CD8-positive, alpha-beta memory T cell (primary cell): ENCODE data around the gene ASCC1. TPM values are rescaled to one million over a fixed set of nuclear protein-coding genes. Genes with fewer than 3 reads are reported as not detected.

ENCODE experiments used
- CTCF ChIA-PET: fragments of 350-600 bp; sonication (Branson Sonifier 250); formaldehyde crosslinking; loops from one replicate; lab custom pipeline; 2021; ENCODE audit warnings: antibody characterized with exemption; lab: Charles Lee
- POLR2A ChIA-PET: fragments of 350-600 bp; sonication (Branson Sonifier 250); formaldehyde crosslinking; loops from one replicate; lab custom pipeline; 2021; ENCODE audit warnings: antibody characterized with exemption; lab: Charles Lee
- DNase-seq, 5 donors: peaks; one replicate each; pipeline versions ENCODE4 v3.0.0 to v3.0.0-alpha.2; 2020 to 2022; ENCODE audit warnings: mixed read lengths in 1 of 5
- H3K27ac ChIP-seq: one replicate; pipeline ENCODE4 v1.7.0; 2013; ENCODE audit warnings: low read depth, mild to moderate bottlenecking, low read length, moderate library complexity
- H3K27me3 ChIP-seq: 2 replicates; pipeline ENCODE4 v1.7.0; 2013; ENCODE audit warnings: low read length, mild to moderate bottlenecking; ENCODE audit not compliant: insufficient read depth, poor library complexity, severe bottlenecking
- H3K36me3 ChIP-seq: 2 replicates; pipeline ENCODE4 v1.7.0; 2013; ENCODE audit warnings: mild to moderate bottlenecking, low read length, moderate library complexity; ENCODE audit not compliant: insufficient read depth
- H3K4me1 ChIP-seq: 2 replicates; pipeline ENCODE4 v1.7.0; 2013; ENCODE audit warnings: mild to moderate bottlenecking, low read length, moderate library complexity; ENCODE audit not compliant: insufficient read depth
- H3K4me3 ChIP-seq: 2 replicates; pipeline ENCODE4 v1.7.0; 2013; ENCODE audit warnings: mild to moderate bottlenecking, low read length
- H3K9me3 ChIP-seq: 2 replicates; pipeline ENCODE4 v1.7.0; 2013; ENCODE audit warnings: mild to moderate bottlenecking, low read length
- H3K27ac Mint-ChIP-seq, 8 donors: one replicate each; pipeline ENCODE4 v1.8.0; 2020 to 2021; ENCODE audit warnings: mixed read lengths in 8 of 8, mild to moderate bottlenecking in 6 of 8, inconsistent platforms in 3 of 8, moderate library complexity in 3 of 8
- H3K27me3 Mint-ChIP-seq, 2 donors: one replicate each; pipeline ENCODE4 v1.8.0; 2020 to 2021; ENCODE audit warnings: mixed read lengths in 2 of 2, mild to moderate bottlenecking in 1 of 2, moderate library complexity in 1 of 2
- H3K36me3 Mint-ChIP-seq, 3 donors: one replicate each; pipeline ENCODE4 v1.8.0; 2020 to 2021; ENCODE audit warnings: mixed read lengths in 3 of 3, inconsistent platforms in 1 of 3, mild to moderate bottlenecking in 1 of 3
- H3K4me1 Mint-ChIP-seq, 3 donors: one replicate each; pipeline ENCODE4 v1.8.0; 2020 to 2021; ENCODE audit warnings: mixed read lengths in 3 of 3, inconsistent platforms in 1 of 3, mild to moderate bottlenecking in 1 of 3
- H3K4me3 Mint-ChIP-seq, 7 donors: one replicate each; pipeline ENCODE4 v1.8.0; 2020 to 2021; ENCODE audit warnings: mixed read lengths in 7 of 7, mild to moderate bottlenecking in 6 of 7, moderate library complexity in 4 of 7, inconsistent platforms in 2 of 7
- H3K9me3 Mint-ChIP-seq, 5 donors: one replicate each; pipeline ENCODE4 v1.8.0; 2020 to 2022; ENCODE audit warnings: mixed read lengths in 5 of 5, mild to moderate bottlenecking in 3 of 5, moderate library complexity in 2 of 5, inconsistent platforms in 1 of 5
- polyA plus RNA-seq: library from polyadenylated mRNA; unstranded; fragments of 300-500 nt; fragmentation: Illumina TruSeq; gene quantifications from one replicate; pipeline ENCODE4 v1.2.3, GENCODE V29; 2021
- total RNA-seq, 2 experiments: library from RNA; stranded (reverse); gene quantifications; one replicate each; pipeline ENCODE4 v1.2.3, GENCODE V29; 2021

ASCC1 gene
- total and polyA plus RNA-seq, 3 experiments from 2014 or later, result 19.1 to 43.2 (median 36.3) TPM

DNA sequence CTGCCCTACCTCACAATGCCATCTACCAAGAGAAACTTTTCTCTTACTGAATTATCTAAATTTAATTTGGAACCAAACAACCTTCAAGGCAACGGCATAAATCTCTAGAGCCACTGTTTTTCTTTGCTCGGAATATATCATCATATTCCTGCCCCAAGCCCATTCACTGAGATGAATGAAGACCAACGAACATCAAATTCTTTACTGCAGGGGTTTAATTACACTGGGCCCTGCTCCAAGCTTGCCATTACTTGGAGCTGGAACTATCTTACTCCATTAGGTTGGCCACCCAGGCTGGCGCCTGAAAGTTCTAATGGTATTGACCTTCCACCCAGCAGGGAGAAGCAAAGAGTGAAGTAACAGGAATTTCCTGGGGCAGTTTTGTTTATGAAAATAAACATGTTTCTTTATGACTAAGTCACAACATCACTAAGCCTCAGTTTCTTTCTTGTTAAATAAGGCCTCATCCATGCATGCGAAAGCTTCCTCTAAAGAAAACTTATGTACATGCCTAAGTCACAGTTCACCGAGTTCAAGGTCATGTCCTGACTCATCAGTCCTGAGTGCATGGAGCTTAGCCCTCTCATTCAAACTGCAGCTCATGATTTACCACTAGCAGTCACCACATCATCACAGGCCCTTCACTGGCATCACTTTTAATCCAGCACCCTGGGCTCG, 42.3 kb downstream of the ASCC1 start:
- no peak for DNase-seq
- no peaks in the 10 kb centered on the region for H3K27me3 Mint-ChIP-seq
- ChIA-PET CTCF (interaction anchor here (1.2 kb wide), 1 partner anchor 9 kb away, joined by 3 read pairs; no protein-coding TSS in a partner anchor), POLR2A (no interaction called here)
- H3K4me1 Mint-ChIP-seq, result peaks cover 0 to 3% (median 0%) of the 10 kb centered on the region in 3 donors
- H3K4me3 ChIP-seq, result no peak overlapping the region
- H3K9me3 ChIP-seq, result no peaks in the 10 kb centered on the region
- H3K27ac Mint-ChIP-seq, result peak overlapping the region in 2 of 8 donors; percentile 38 to 39
- H3K27me3 ChIP-seq, result no peaks in the 10 kb centered on the region
- no peaks in the 10 kb centered on the region for H3K4me1 ChIP-seq
- H3K36me3 Mint-ChIP-seq, result peaks cover 0 to 23% (median 5%) of the 10 kb centered on the region in 3 donors
- no peaks in the 10 kb centered on the region for H3K9me3 Mint-ChIP-seq
- no peak overlapping the region for H3K4me3 Mint-ChIP-seq
- H3K36me3 ChIP-seq, result no peaks in the 10 kb centered on the region
- H3K27ac ChIP-seq, result no peak overlapping the region

DNA sequence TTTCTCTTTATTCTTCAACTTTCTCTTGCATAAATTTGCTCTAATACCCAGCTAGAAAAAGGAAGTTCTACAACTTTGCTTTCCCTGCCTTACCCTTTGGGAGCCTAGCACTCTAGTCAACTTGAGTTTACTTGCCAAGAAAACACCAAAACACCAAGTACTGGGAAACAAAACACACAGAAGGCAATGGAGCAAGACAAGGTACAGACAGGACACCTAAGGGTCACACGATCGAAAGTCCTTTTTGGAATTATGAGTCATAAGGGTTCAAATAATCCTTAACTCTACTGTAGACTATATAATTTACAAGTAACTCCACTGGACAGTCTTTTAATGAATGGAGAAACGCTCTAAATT, 42.8 kb downstream of the ASCC1 start:
- Histone ChIP-seq H3K9me3 (no peaks in the 10 kb centered on the region), H3K27ac (no peak overlapping the region), H3K4me3 (no peak overlapping the region), H3K4me1 (no peaks in the 10 kb centered on the region), H3K27me3 (no peaks in the 10 kb centered on the region), H3K36me3 (no peaks in the 10 kb centered on the region)
- Mint-ChIP-seq H3K27me3 (no peaks in the 10 kb centered on the region), H3K9me3 (no peaks in the 10 kb centered on the region), H3K4me1 (peaks cover 0 to 3% (median 0%) of the 10 kb centered on the region in 3 donors), H3K4me3 (no peak overlapping the region), H3K27ac (no peak overlapping the region), H3K36me3 (peaks cover 0 to 22% (median 7%) of the 10 kb centered on the region in 3 donors)
- POLR2A ChIA-PET, result no interaction called here
- CTCF ChIA-PET, result no interaction called here
- DNase-seq, result no peak

DNA sequence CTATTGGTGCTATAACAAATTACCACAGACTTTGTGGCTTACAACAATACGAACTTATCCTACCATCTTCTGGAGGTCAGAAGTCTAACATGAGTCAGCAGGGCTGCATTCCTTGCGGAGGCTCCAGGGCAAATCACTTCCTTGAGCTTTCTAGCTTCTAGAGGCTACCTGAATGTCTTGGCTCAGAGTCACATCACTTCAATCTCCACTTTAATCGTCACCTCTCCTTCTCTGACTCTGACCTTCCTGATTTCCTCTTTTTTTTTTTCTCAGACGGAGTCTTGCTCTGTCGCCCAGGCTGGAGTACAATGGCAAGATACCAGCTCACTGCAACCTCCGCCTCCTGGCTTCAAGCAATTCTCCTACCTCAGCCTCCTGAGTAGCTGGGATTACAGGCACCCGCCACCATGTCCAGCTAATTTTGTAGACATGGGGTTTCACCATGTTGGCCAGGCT, 44.9 kb downstream of the ASCC1 start:
- Mint-ChIP-seq H3K27me3 (no peaks in the 10 kb centered on the region), H3K9me3 (no peaks in the 10 kb centered on the region), H3K36me3 (peaks cover 3 to 18% (median 4%) of the 10 kb centered on the region in 3 donors), H3K4me1 (peaks cover 0 to 3% (median 3%) of the 10 kb centered on the region in 3 donors), H3K4me3 (no peak overlapping the region), H3K27ac (peak overlapping the region in 1 of 8 donors; percentile 38)
- ChIA-PET CTCF (no interaction called here), POLR2A (no interaction called here)
- Histone ChIP-seq H3K9me3 (no peaks in the 10 kb centered on the region), H3K27ac (no peak overlapping the region), H3K27me3 (no peaks in the 10 kb centered on the region), H3K36me3 (no peaks in the 10 kb centered on the region), H3K4me1 (no peaks in the 10 kb centered on the region), H3K4me3 (no peak overlapping the region)
- DNase-seq, result no peak

DNA sequence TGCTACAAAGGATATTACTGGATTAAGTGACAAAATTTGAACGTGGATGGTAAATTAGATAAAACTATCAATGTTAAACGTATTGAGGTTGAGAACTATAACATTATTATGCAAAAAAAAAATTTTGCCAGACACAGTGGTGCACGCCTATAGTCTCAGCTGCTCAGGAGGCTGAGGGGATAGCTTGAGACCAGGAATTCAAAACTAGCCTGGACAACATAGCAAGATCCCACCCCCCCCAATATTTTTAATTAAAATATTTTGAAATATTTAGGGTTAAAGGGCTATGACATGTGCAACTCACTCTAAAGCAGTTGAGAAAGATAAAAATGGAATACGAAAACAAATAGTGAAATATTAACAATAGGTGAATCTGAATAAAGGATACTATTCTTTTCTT, 45.3 kb downstream of the ASCC1 start:
- Mint-ChIP-seq H3K4me3 (no peak overlapping the region), H3K9me3 (no peaks in the 10 kb centered on the region), H3K27me3 (no peaks in the 10 kb centered on the region), H3K27ac (no peak overlapping the region), H3K4me1 (peaks cover 0 to 3% (median 3%) of the 10 kb centered on the region in 3 donors), H3K36me3 (peaks cover 3 to 18% (median 4%) of the 10 kb centered on the region in 3 donors)
- Histone ChIP-seq H3K27ac (no peak overlapping the region), H3K36me3 (no peaks in the 10 kb centered on the region), H3K4me3 (no peak overlapping the region), H3K4me1 (no peaks in the 10 kb centered on the region), H3K27me3 (no peaks in the 10 kb centered on the region), H3K9me3 (no peaks in the 10 kb centered on the region)
- CTCF ChIA-PET, result no interaction called here
- no peak for DNase-seq
- POLR2A ChIA-PET, result no interaction called here

DNA sequence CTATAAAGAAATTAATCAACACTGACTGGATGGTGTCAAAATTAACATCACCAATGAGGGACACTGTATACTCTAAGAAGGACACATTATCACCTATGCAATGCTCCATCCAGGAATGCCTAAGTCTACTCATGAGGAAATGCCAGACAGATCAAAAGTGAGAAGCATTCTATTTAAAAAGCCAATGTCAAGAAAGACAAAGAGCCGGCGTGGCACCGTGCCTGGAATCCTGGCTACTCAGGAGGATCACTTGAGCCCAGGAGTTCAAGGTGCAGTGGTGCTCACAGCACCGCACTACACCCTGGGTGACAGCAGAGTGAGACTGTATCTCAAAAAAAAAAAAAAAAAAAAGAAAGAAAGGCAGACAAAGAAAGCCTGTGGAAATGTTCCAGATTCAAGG, 45.8 kb downstream of the ASCC1 start:
- no peaks in the 10 kb centered on the region for H3K27me3 ChIP-seq

DNA sequence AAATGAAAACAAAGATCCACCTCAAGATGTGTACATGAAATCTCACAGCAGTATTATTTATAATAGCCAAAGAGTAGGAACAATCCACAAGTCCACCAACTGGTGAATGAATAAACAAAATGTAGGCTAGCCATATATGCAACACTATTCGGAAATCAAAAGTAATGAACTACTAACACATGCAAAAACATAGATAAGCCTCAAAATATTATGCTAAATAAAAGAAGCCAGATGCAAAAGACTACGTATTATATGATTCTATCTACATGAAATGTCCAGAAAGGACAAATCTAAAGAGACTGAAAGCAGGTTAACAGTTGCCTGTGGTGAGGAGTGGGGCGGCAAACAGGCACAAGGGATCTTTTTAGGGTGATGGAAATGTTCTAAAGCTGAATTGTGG, 49.0 kb downstream of the ASCC1 start:
- no peaks in the 10 kb centered on the region for H3K9me3 Mint-ChIP-seq
- no peaks in the 10 kb centered on the region for H3K27me3 Mint-ChIP-seq
- no peak for DNase-seq
- H3K4me3 Mint-ChIP-seq, result no peak overlapping the region
- H3K4me1 Mint-ChIP-seq, result peaks cover 5 to 9% (median 9%) of the 10 kb centered on the region in 3 donors
- Histone ChIP-seq H3K27me3 (no peaks in the 10 kb centered on the region), H3K4me1 (peaks cover 7% of the 10 kb centered on the region), H3K36me3 (no peaks in the 10 kb centered on the region), H3K4me3 (no peak overlapping the region), H3K9me3 (no peaks in the 10 kb centered on the region), H3K27ac (no peak overlapping the region)
- no peak overlapping the region for H3K27ac Mint-ChIP-seq
- CTCF ChIA-PET, result no interaction called here
- POLR2A ChIA-PET, result no interaction called here
- H3K36me3 Mint-ChIP-seq, result peaks cover 3 to 21% (median 5%) of the 10 kb centered on the region in 3 donors

More for the DNA sequence above, 45.8 kb downstream of the ASCC1 start:
- Mint-ChIP-seq H3K9me3 (no peaks in the 10 kb centered on the region), H3K4me1 (peaks cover 3 to 4% (median 3%) of the 10 kb centered on the region in 3 donors), H3K4me3 (no peak overlapping the region), H3K27ac (peak overlapping the region in 2 of 8 donors; percentile 3 to 81), H3K36me3 (peaks cover 3 to 18% (median 4%) of the 10 kb centered on the region in 3 donors), H3K27me3 (no peaks in the 10 kb centered on the region)
- no peak for DNase-seq
- CTCF ChIA-PET, result no interaction called here
- H3K4me3 ChIP-seq, result no peak overlapping the region
- H3K27ac ChIP-seq, result no peak overlapping the region
- H3K36me3 ChIP-seq, result no peaks in the 10 kb centered on the region
- no peaks in the 10 kb centered on the region for H3K4me1 ChIP-seq
- POLR2A ChIA-PET, result no interaction called here
- no peaks in the 10 kb centered on the region for H3K9me3 ChIP-seq

DNA sequence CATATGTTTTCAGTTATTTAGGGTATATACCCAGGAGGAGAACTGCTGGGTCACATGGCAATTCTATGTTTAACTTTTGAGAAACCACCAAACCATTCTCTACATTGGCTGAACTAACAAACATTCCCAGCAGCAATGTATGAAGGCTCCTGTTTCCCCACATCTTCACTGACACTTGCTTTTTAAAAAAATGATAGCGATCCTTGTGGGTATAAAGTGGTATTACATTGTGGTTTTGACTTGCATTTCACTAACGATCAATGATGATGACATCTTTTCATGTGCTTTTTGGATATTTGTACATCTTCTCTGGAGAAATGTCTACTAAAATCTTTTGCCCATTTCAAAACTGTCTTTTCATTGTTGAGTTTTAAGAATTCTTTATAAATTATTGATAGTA, 51.5 kb downstream of the ASCC1 start:
- ChIA-PET POLR2A (no interaction called here), CTCF (interaction anchor here (1.3 kb wide), 1 partner anchor 77 kb away, joined by 3 read pairs; no protein-coding TSS in a partner anchor)
- H3K9me3 Mint-ChIP-seq, result no peaks in the 10 kb centered on the region
- H3K4me3 Mint-ChIP-seq, result no peak overlapping the region
- no peaks in the 10 kb centered on the region for H3K27me3 Mint-ChIP-seq
- peaks cover 7% of the 10 kb centered on the region for H3K4me1 ChIP-seq
- H3K36me3 Mint-ChIP-seq, result peaks cover 3 to 29% (median 12%) of the 10 kb centered on the region in 3 donors
- H3K4me3 ChIP-seq, result no peak overlapping the region
- no peaks in the 10 kb centered on the region for H3K27me3 ChIP-seq
- peaks cover 6% of the 10 kb centered on the region for H3K36me3 ChIP-seq
- H3K27ac Mint-ChIP-seq, result no peak overlapping the region
- no peaks in the 10 kb centered on the region for H3K9me3 ChIP-seq
- H3K4me1 Mint-ChIP-seq, result peaks cover 5 to 9% (median 6%) of the 10 kb centered on the region in 3 donors
- no peak overlapping the region for H3K27ac ChIP-seq
- DNase-seq, result peak in 2 of 5 donors; percentile 21 to 36

DNA sequence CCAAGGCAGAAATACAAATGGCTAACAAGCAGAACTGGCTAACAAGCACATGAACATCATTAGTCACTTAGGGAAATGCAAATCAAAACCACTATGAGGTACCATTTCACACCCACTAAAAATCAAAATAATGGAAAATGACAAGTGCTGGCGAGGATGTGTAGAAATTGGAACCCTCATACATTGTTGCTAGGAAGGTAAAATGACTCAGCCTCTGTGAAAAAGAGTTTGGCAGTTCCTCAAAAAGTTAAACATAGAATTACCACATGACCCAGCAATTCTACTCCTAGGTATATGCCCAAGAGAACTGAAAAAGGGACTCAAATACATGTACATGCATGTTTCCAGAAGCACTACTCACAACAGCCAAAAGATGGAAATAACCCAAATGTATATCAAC, 53.1 kb downstream of the ASCC1 start:
- H3K9me3 Mint-ChIP-seq, result no peaks in the 10 kb centered on the region

More for the DNA sequence above, 53.1 kb downstream of the ASCC1 start:
- Histone ChIP-seq H3K4me1 (peaks cover 7% of the 10 kb centered on the region), H3K4me3 (no peak overlapping the region), H3K27me3 (no peaks in the 10 kb centered on the region), H3K27ac (no peak overlapping the region), H3K36me3 (peaks cover 6% of the 10 kb centered on the region), H3K9me3 (no peaks in the 10 kb centered on the region)
- H3K4me1 Mint-ChIP-seq, result peaks cover 5 to 9% (median 6%) of the 10 kb centered on the region in 3 donors
- no peak overlapping the region for H3K4me3 Mint-ChIP-seq
- peaks cover 9 to 35% (median 13%) of the 10 kb centered on the region in 3 donors for H3K36me3 Mint-ChIP-seq
- no peaks in the 10 kb centered on the region for H3K27me3 Mint-ChIP-seq
- ChIA-PET CTCF (no interaction called here), POLR2A (no interaction called here)
- no peak for DNase-seq
- H3K27ac Mint-ChIP-seq, result peak overlapping the region in 1 of 8 donors; percentile 23
